HCT116 (cell line): Measurements from ENCODE around the gene CDKAL1. TPM values are rescaled to one million over a fixed set of nuclear protein-coding genes. Genes with fewer than 3 reads are reported as not detected.
A peak's percentile ranks its signal among the peaks of the same experiment; 100 is the strongest.

ENCODE experiments used
- ATAC-seq: fragments of 200-7000 bp; cut with Tn5 transposase; 2 replicates; pipeline ENCODE4 v1.9.1; 2020; ENCODE audit warnings: mild to moderate bottlenecking, moderate library complexity
- BruUV-seq: library from RNA; stranded (reverse); fragments of 400-500 nt; replicated peaks from 2 replicates; lab custom pipeline; 2021; lab: Mats Ljungman, UMichigan
- CTCF ChIA-PET: fragments of 300-600 bp; sonication (Branson Sonifier 250); formaldehyde crosslinking; loops from one replicate; lab custom pipeline; 2021; ENCODE audit warnings: antibody characterized with exemption; lab: Charles Lee
- POLR2A ChIA-PET: fragments of 300-600, 350-600 bp; sonication (Branson Sonifier 250); formaldehyde crosslinking; loops from one replicate; lab custom pipeline; 2021; ENCODE audit warnings: antibody characterized with exemption; lab: Charles Lee
- RAD21 ChIA-PET, 2 experiments: fragments of 300-600 bp; sonication (Branson Sonifier 250); formaldehyde crosslinking; loops; one replicate each; lab custom pipeline; 2023; ENCODE audit warnings: low total read pairs in 2 of 2; ENCODE audit not compliant: uncharacterized antibody in 2 of 2, unreplicated experiment in 2 of 2, low non-redundant PET in 1 of 2; lab: Charles Lee
- DNase-seq: peaks from one replicate; pipeline ENCODE4 v3.0.0-alpha.2; 2010; ENCODE audit warnings: low read depth, low spot score
- H2AFZ ChIP-seq: fragments of 200-600 bp; shearing (Covaris generic), sonication (generic); 2 replicates; pipeline ENCODE4 v1.6.1; 2017; ENCODE audit warnings: low read depth, mixed run types, mixed read lengths, antibody characterized with exemption, low read length; ENCODE audit not compliant: poor library complexity, severe bottlenecking
- H3K27ac ChIP-seq: 2 replicates; pipeline ENCODE4 v1.5.1; 2012; ENCODE audit warnings: low read depth, low read length
- H3K27me3 ChIP-seq: fragments of 200-600 bp; sonication (generic); 2 replicates; pipeline ENCODE4 v1.6.1; 2016; ENCODE audit warnings: mixed run types, low read length, mixed read lengths; ENCODE audit not compliant: insufficient read depth
- H3K36me3 ChIP-seq, 2 experiments: fragments of 200-500 bp in 1 of 2; fragments of 200-600 bp in 1 of 2; sonication (Bioruptor generic) in 1 of 2; sonication (generic) in 1 of 2; 2 replicates each; pipeline versions ENCODE4 v1.5.1 to v1.6.1; 2014 to 2016; ENCODE audit warnings: low read length in 2 of 2, inconsistent platforms in 1 of 2, mixed read lengths in 1 of 2, mixed run types in 1 of 2; ENCODE audit not compliant: insufficient read depth in 2 of 2, control insufficient read depth in 1 of 2
- H3K4me1 ChIP-seq, 2 experiments: fragments of 200-600 bp in 1 of 2; sonication (generic) in 1 of 2; 2 replicates each; pipeline versions ENCODE4 v1.5.1 to v1.6.1; 2012 to 2017; ENCODE audit warnings: low read length in 2 of 2, inconsistent platforms in 1 of 2, mild to moderate bottlenecking in 1 of 2, mixed read lengths in 1 of 2, mixed run types in 1 of 2, moderate library complexity in 1 of 2; ENCODE audit not compliant: insufficient read depth in 2 of 2, control insufficient read depth in 1 of 2
- H3K4me2 ChIP-seq: fragments of 200-600 bp; sonication (generic); 2 replicates; pipeline ENCODE4 v1.6.1; 2017; ENCODE audit warnings: mixed run types, low read length, mixed read lengths
- H3K4me3 ChIP-seq, 2 experiments: fragments of 200-600 bp in 1 of 2; sonication (generic) in 1 of 2; replicated peaks in 1 of 2; 2 replicates each; pipeline ENCODE4 v1.5.1; 2011 to 2016; ENCODE audit warnings: low read length in 2 of 2, control low read depth in 1 of 2, low read depth in 1 of 2, mild to moderate bottlenecking in 1 of 2, mixed read lengths in 1 of 2, mixed run types in 1 of 2
- H3K79me2 ChIP-seq: fragments of 200-600 bp; sonication (generic); 2 replicates; pipeline ENCODE4 v1.6.1; 2017; ENCODE audit warnings: mild to moderate bottlenecking, mixed run types, low read length, moderate library complexity, mixed read lengths; ENCODE audit not compliant: insufficient read depth
- H3K9ac ChIP-seq: fragments of 200-600 bp; sonication (generic); 2 replicates; pipeline ENCODE4 v1.6.1; 2016; ENCODE audit warnings: low read length, mixed read lengths
- H3K9me2 ChIP-seq: fragments of 200-600 bp; sonication (generic), shearing (Covaris generic); 2 replicates; pipeline ENCODE4 v1.6.1; 2017; ENCODE audit warnings: mixed run types, mild to moderate bottlenecking, moderate library complexity; ENCODE audit not compliant: insufficient read depth
- H3K9me3 ChIP-seq, 2 experiments: fragments of 200-500 bp in 1 of 2; fragments of 200-600 bp in 1 of 2; sonication (Bioruptor generic) in 1 of 2; sonication (generic) in 1 of 2; 2 replicates each; pipeline ENCODE4 v1.6.1; 2014 to 2017; ENCODE audit warnings: low read length in 2 of 2, mixed read lengths in 2 of 2, inconsistent platforms in 1 of 2, low read depth in 1 of 2, mild to moderate bottlenecking in 1 of 2, mixed run types in 1 of 2, moderate library complexity in 1 of 2; ENCODE audit not compliant: control insufficient read depth in 1 of 2, insufficient read depth in 1 of 2
- H4K20me1 ChIP-seq: fragments of 200-600 bp; sonication (generic), shearing (Covaris generic); 2 replicates; pipeline ENCODE4 v1.6.1; 2017; ENCODE audit warnings: mixed run types, mild to moderate bottlenecking, moderate library complexity; ENCODE audit not compliant: insufficient read depth
- CBX3 ChIP-seq: IDR thresholded peaks from 2 replicates; pipeline ENCODE4 v1.6.1; 2012; ENCODE audit warnings: low read depth
- CEBPB ChIP-seq: IDR thresholded peaks from 2 replicates; pipeline ENCODE4 v1.6.1; 2012; ENCODE audit warnings: low read depth
- CTCF ChIP-seq, 3 experiments: fragments of 200-600 bp in 1 of 3; sonication (generic) in 1 of 3; IDR thresholded peaks in 2 of 3; conservative IDR thresholded peaks in 1 of 3; 2 replicates each; pipeline ENCODE4 v1.5.1; 2012 to 2017; ENCODE audit warnings: low read depth in 2 of 3, low read length in 2 of 3, antibody characterized with exemption in 1 of 3, borderline replicate concordance in 1 of 3, control low read depth in 1 of 3, mild to moderate bottlenecking in 1 of 3, mixed read lengths in 1 of 3, mixed run types in 1 of 3, moderate library complexity in 1 of 3; ENCODE audit not compliant: insufficient read depth in 1 of 3
- EGR1 ChIP-seq: IDR thresholded peaks from 2 replicates; pipeline ENCODE4 v1.6.1; 2012; ENCODE audit warnings: low read depth
- ELF1 ChIP-seq: IDR thresholded peaks from 2 replicates; pipeline ENCODE4 v1.6.1; 2012; ENCODE audit warnings: low read depth, borderline replicate concordance
- EZH2 ChIP-seq: fragments of 200-600 bp; sonication (generic); IDR thresholded peaks from 2 replicates; pipeline ENCODE4 v1.6.1; 2017; ENCODE audit warnings: antibody characterized with exemption, mixed run types
- EZH2phosphoT487 ChIP-seq: fragments of 200-600 bp; IDR thresholded peaks from 2 replicates; pipeline ENCODE4 v1.6.1; 2018; ENCODE audit warnings: antibody characterized with exemption, borderline replicate concordance
- JUND ChIP-seq: IDR thresholded peaks from 2 replicates; pipeline ENCODE4 v1.6.1; 2012
- MAX ChIP-seq: IDR thresholded peaks from 2 replicates; pipeline ENCODE4 v1.6.1; 2012
- POLR2AphosphoS5 ChIP-seq: IDR thresholded peaks from 2 replicates; pipeline ENCODE4 v1.6.1; 2011; ENCODE audit warnings: mild to moderate bottlenecking, low read depth, low read length, moderate library complexity
- RAD21 ChIP-seq: IDR thresholded peaks from 2 replicates; pipeline ENCODE4 v1.6.1; 2012; ENCODE audit warnings: low read depth, mild to moderate bottlenecking
- SRF ChIP-seq: IDR thresholded peaks from 2 replicates; pipeline ENCODE4 v1.6.1; 2012; ENCODE audit warnings: low read depth
- TCF7L2 ChIP-seq: IDR thresholded peaks from 2 replicates; pipeline ENCODE4 v1.7.0; 2011; ENCODE audit warnings: borderline replicate concordance, inconsistent platforms; ENCODE audit not compliant: insufficient read depth, insufficient read length; ENCODE audit errors: extremely low read depth
- YY1 ChIP-seq: IDR thresholded peaks from 2 replicates; pipeline ENCODE4 v1.6.1; 2011; ENCODE audit warnings: low read length, low read depth, moderate library complexity, mild to moderate bottlenecking; ENCODE audit not compliant: insufficient replicate concordance; ENCODE audit errors: extremely low read depth
- ZFX ChIP-seq: fragments of 450-650 bp; IDR thresholded peaks from 2 replicates; pipeline ENCODE4 v1.6.1; 2017
- intact Hi-C: fragments of 100-400 bp; cut with micrococcal nuclease; formaldehyde crosslinking; loops from 2 replicates; pipeline ENCODE4 v1.10.0; 2022
- total RNA-seq: library from RNA; stranded (reverse); gene quantifications from one replicate; pipeline ENCODE4 v1.2.1, GENCODE V29; 2021; ENCODE audit not compliant: unreplicated experiment
- TF ChIP-seq, protein P1 (sequence below): IDR thresholded peaks from 2 replicates; pipeline ENCODE4 v1.6.1; 2012
- TF ChIP-seq, protein P2 (sequence below): IDR thresholded peaks from 2 replicates; pipeline ENCODE4 v1.6.1; 2012; ENCODE audit warnings: low read depth
- TF ChIP-seq, protein P3 (sequence below): IDR thresholded peaks from 2 replicates; pipeline ENCODE4 v1.6.1; 2011; ENCODE audit warnings: mild to moderate bottlenecking, low read length, moderate library complexity; ENCODE audit not compliant: insufficient replicate concordance; ENCODE audit errors: extremely low read depth

The CDKAL1 gene
- total RNA-seq, 1 experiment from 2014 or later = 14.9 TPM

GRCh38 chr6:21005816-21006570 is 471.7 kb downstream of the CDKAL1 start:
- H4K20me1 ChIP-seq = no peaks in the 10 kb centered on the region
- no peaks in the 10 kb centered on the region for H3K27me3 ChIP-seq
- BruUV-seq = no TSS peak
- ChIA-PET RAD21 (interaction anchor here in 1 of 2 experiments (1.2 kb wide), 1 partner anchor 130 kb away, joined by 3 read pairs; no protein-coding TSS in a partner anchor), POLR2A (interaction anchor here (1.5 kb wide), 1 partner anchor 587 kb away, joined by 3 read pairs; the partner anchor contains the start of gene SOX4), CTCF (no interaction called here)
- H3K4me1 ChIP-seq = peaks cover 54 to 56% of the 10 kb centered on the region in 2 experiments
- no peak overlapping the region for H2AFZ ChIP-seq
- no peaks in the 10 kb centered on the region for H3K9me2 ChIP-seq
- no peaks in the 10 kb centered on the region for H3K36me3 ChIP-seq
- DNase-seq (peak; percentile 85), ATAC-seq (peak; percentile 83)
- H3K27ac ChIP-seq = peak overlapping the region; percentile 87
- no peak overlapping the region for H3K9ac ChIP-seq
- H3K4me2 ChIP-seq = peak overlapping the region; percentile 70
- no peaks in the 10 kb centered on the region for H3K79me2 ChIP-seq
- H3K9me3 ChIP-seq = no peaks in the 10 kb centered on the region
- H3K4me3 ChIP-seq = peak overlapping the region in 1 of 2 experiments; percentile 17; a peak in 1 of 4 replicates
- intact Hi-C loops = loop anchor here (5.0 kb wide), 1 partner anchor 129 kb away; no protein-coding TSS in a partner anchor
- peak; percentile 86 for TF ChIP-seq CBX3
- TF ChIP-seq, protein P1, sequence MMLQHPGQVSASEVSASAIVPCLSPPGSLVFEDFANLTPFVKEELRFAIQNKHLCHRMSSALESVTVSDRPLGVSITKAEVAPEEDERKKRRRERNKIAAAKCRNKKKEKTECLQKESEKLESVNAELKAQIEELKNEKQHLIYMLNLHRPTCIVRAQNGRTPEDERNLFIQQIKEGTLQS = no peak
- TF ChIP-seq EZH2 = no peak
- TF ChIP-seq CEBPB = peak; percentile 66
- no peak for TF ChIP-seq YY1
- TF ChIP-seq, protein P2, sequence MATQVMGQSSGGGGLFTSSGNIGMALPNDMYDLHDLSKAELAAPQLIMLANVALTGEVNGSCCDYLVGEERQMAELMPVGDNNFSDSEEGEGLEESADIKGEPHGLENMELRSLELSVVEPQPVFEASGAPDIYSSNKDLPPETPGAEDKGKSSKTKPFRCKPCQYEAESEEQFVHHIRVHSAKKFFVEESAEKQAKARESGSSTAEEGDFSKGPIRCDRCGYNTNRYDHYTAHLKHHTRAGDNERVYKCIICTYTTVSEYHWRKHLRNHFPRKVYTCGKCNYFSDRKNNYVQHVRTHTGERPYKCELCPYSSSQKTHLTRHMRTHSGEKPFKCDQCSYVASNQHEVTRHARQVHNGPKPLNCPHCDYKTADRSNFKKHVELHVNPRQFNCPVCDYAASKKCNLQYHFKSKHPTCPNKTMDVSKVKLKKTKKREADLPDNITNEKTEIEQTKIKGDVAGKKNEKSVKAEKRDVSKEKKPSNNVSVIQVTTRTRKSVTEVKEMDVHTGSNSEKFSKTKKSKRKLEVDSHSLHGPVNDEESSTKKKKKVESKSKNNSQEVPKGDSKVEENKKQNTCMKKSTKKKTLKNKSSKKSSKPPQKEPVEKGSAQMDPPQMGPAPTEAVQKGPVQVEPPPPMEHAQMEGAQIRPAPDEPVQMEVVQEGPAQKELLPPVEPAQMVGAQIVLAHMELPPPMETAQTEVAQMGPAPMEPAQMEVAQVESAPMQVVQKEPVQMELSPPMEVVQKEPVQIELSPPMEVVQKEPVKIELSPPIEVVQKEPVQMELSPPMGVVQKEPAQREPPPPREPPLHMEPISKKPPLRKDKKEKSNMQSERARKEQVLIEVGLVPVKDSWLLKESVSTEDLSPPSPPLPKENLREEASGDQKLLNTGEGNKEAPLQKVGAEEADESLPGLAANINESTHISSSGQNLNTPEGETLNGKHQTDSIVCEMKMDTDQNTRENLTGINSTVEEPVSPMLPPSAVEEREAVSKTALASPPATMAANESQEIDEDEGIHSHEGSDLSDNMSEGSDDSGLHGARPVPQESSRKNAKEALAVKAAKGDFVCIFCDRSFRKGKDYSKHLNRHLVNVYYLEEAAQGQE = no peak
- TF ChIP-seq EZH2phosphoT487 = no peak
- peak; percentile 50; the same call in 1 of the 2 replicates for TF ChIP-seq MAX
- TF ChIP-seq POLR2AphosphoS5 = peak; percentile 67; the same call in 1 of the 2 replicates
- no peak for TF ChIP-seq CTCF (IDR thresholded peaks at IDR 0.05 in 2 of 3, conservative IDR thresholded peaks at IDR 0.05 in 1 of 3; ENCODE audit: borderline replicate concordance in 1 of 3, insufficient read depth in 1 of 3, low read depth in 2 of 3, low read length in 2 of 3)
- peak; percentile 24; the same call in 1 of the 2 replicates for TF ChIP-seq RAD21
- TF ChIP-seq, protein P3, sequence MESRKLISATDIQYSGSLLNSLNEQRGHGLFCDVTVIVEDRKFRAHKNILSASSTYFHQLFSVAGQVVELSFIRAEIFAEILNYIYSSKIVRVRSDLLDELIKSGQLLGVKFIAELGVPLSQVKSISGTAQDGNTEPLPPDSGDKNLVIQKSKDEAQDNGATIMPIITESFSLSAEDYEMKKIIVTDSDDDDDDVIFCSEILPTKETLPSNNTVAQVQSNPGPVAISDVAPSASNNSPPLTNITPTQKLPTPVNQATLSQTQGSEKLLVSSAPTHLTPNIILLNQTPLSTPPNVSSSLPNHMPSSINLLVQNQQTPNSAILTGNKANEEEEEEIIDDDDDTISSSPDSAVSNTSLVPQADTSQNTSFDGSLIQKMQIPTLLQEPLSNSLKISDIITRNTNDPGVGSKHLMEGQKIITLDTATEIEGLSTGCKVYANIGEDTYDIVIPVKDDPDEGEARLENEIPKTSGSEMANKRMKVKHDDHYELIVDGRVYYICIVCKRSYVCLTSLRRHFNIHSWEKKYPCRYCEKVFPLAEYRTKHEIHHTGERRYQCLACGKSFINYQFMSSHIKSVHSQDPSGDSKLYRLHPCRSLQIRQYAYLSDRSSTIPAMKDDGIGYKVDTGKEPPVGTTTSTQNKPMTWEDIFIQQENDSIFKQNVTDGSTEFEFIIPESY = no peak
- TF ChIP-seq EGR1 = no peak
- TF ChIP-seq ZFX = no peak
- TF ChIP-seq ELF1 = no peak
- TF ChIP-seq SRF = peak; percentile 62
- peak; percentile 91 for TF ChIP-seq JUND
- peak; percentile 98 for TF ChIP-seq TCF7L2
